Activated naive CD8-positive, alpha-beta T cell treated with anti-CD3 and anti-CD28 coated beads, Interleukin-2, amount 50 U/mL, for 24 hours (primary cell): Measurements from ENCODE around the gene LRRTM2.
"Not testable (repeated sequence)": the region's sequence is repeated elsewhere in the genome, so short reads cannot be mapped to it uniquely, and the experiment has no call there.

ENCODE experiments used
- ATAC-seq: fragments of 150-1000 bp; cut with Tn5 transposase; one replicate; pipeline ENCODE4 v1.10.0; 2021
- DNase-seq: peaks from one replicate; pipeline ENCODE4 v3.0.0; 2021
- H3K27ac Mint-ChIP-seq: one replicate; pipeline ENCODE4 v1.8.0; 2021; ENCODE audit warnings: mild to moderate bottlenecking, mixed read lengths
- H3K27me3 Mint-ChIP-seq: one replicate; pipeline ENCODE4 v1.8.0; 2021; ENCODE audit warnings: mixed read lengths
- H3K36me3 Mint-ChIP-seq: one replicate; pipeline ENCODE4 v1.8.0; 2021; ENCODE audit warnings: low read depth, mixed read lengths
- H3K4me1 Mint-ChIP-seq: one replicate; pipeline ENCODE4 v1.8.0; 2021; ENCODE audit warnings: mixed read lengths
- H3K4me3 Mint-ChIP-seq: one replicate; pipeline ENCODE4 v1.8.0; 2021; ENCODE audit warnings: mild to moderate bottlenecking, moderate library complexity, mixed read lengths
- H3K9me3 Mint-ChIP-seq: one replicate; pipeline ENCODE4 v1.8.0; 2021; ENCODE audit warnings: mixed read lengths

LRRTM2 gene, protein sequence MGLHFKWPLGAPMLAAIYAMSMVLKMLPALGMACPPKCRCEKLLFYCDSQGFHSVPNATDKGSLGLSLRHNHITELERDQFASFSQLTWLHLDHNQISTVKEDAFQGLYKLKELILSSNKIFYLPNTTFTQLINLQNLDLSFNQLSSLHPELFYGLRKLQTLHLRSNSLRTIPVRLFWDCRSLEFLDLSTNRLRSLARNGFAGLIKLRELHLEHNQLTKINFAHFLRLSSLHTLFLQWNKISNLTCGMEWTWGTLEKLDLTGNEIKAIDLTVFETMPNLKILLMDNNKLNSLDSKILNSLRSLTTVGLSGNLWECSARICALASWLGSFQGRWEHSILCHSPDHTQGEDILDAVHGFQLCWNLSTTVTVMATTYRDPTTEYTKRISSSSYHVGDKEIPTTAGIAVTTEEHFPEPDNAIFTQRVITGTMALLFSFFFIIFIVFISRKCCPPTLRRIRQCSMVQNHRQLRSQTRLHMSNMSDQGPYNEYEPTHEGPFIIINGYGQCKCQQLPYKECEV

GRCh38 chr5:138874771-138875551, at the start of gene LRRTM2:
Gene LRRTM2 (minus strand): TSS chr5:138875335. CDS start chr5:138874911, 424 bp downstream.
- ATAC-seq (no peak), DNase-seq (no peak)
- Mint-ChIP-seq H3K27me3 (peaks cover 24% of the 10 kb centered on the region), H3K36me3 (no peaks in the 10 kb centered on the region), H3K4me3 (no peak within 1 kb of the TSS), H3K27ac (no peak within 1 kb of the TSS), H3K9me3 (no peaks in the 10 kb centered on the region), H3K4me1 (peaks cover 14% of the 10 kb centered on the region)

- Mint-ChIP-seq H3K9me3 (no peaks in the 10 kb centered on the region), H3K4me3 (no peak overlapping the region), H3K27ac (no peak overlapping the region)
Measured at GRCh38 chr5:138922494-138922893, 47.4 kb upstream of the LRRTM2 start.

DNA sequence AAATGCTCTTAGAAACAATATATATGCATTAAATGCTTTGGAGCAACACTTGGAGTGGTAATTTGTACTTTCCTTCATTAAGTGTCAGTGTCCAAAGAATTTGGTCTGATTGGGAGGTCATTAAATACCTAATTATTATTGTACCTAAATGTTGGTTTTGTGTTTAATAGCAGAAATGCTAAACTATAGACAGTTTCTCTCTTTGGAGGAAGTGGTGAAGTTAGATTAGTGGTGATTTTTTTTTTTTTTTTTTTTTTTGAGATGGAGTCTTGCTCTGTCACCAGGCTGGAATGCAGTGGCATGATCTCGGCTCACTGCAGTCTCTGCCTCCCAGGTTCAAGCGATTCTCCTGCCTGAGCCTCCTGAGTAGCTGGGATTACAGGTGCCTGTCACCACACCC, 46.2 kb upstream of the LRRTM2 start:
- H3K36me3 Mint-ChIP-seq: peaks cover 15% of the 10 kb centered on the region
- H3K27me3 Mint-ChIP-seq, H3K4me3 Mint-ChIP-seq, H3K27ac Mint-ChIP-seq, DNase-seq, H3K9me3 Mint-ChIP-seq, ATAC-seq, H3K4me1 Mint-ChIP-seq: not testable (repeated sequence)

More at GRCh38 chr5:138922494-138922893, 47.4 kb upstream of the LRRTM2 start:
- Mint-ChIP-seq H3K4me1 (no peaks in the 10 kb centered on the region), H3K27me3 (no peaks in the 10 kb centered on the region), H3K36me3 (peaks cover 21% of the 10 kb centered on the region)
- ATAC-seq (no peak), DNase-seq (no peak)

DNA sequence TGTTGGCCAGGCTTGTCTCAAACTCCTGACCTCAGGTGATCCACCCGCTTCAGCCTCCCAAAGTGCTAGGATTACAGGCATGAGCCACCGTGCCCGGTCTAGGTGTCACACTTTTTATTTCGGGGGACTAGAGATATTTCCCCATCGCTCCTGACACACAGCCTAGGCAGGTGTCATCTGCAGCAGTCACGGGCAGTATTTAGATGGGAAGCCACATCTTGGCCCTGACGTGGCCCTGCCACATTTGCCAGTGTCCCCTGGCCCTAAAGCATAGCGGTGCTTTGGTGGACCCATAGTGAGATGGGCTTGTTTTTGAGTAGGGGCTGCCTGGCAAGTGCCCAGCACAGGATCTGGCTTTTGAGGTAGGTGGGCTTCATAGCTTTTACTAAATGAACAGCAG, 45.0 kb upstream of the LRRTM2 start:
- H3K27ac Mint-ChIP-seq: no peak overlapping the region
- H3K4me3 Mint-ChIP-seq: no peak overlapping the region
- H3K36me3 Mint-ChIP-seq: peaks cover 12% of the 10 kb centered on the region
- ATAC-seq (no peak), DNase-seq (no peak)
- H3K9me3 Mint-ChIP-seq: no peaks in the 10 kb centered on the region
- peaks cover 2% of the 10 kb centered on the region for H3K27me3 Mint-ChIP-seq
- no peaks in the 10 kb centered on the region for H3K4me1 Mint-ChIP-seq

DNA sequence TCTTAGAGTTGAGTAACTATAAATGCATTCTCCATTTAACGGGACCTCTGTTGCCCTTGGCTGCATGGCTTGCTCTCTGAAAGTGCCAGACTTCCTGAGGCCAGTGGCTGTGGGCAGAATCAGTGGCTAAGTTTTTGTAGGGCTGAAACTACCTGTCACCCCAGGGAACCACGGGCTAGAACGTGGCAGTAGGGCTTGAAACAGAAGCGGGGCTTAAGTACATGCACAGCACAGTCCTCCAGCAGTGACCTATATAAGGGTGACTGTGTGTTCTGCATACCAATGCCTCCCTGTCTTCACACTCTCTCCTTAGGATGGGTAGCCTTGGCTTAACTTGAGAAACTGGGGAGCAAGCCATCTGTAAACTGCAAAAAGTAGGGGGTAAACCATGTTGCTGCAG, 43.6 kb upstream of the LRRTM2 start:
- Mint-ChIP-seq H3K27ac (no peak overlapping the region), H3K27me3 (peaks cover 2% of the 10 kb centered on the region), H3K9me3 (no peaks in the 10 kb centered on the region), H3K4me1 (no peaks in the 10 kb centered on the region), H3K4me3 (no peak overlapping the region), H3K36me3 (peaks cover 12% of the 10 kb centered on the region)
- DNase-seq: no peak
- no peak for ATAC-seq

GRCh38 chr5:138914338-138914737, 39.2 kb upstream of the LRRTM2 start:
- Mint-ChIP-seq H3K9me3 (no peaks in the 10 kb centered on the region), H3K4me1 (no peaks in the 10 kb centered on the region), H3K4me3 (no peak overlapping the region), H3K27ac (no peak overlapping the region), H3K27me3 (peaks cover 2% of the 10 kb centered on the region), H3K36me3 (peaks cover 23% of the 10 kb centered on the region)
- ATAC-seq (no peak), DNase-seq (no peak)

DNA sequence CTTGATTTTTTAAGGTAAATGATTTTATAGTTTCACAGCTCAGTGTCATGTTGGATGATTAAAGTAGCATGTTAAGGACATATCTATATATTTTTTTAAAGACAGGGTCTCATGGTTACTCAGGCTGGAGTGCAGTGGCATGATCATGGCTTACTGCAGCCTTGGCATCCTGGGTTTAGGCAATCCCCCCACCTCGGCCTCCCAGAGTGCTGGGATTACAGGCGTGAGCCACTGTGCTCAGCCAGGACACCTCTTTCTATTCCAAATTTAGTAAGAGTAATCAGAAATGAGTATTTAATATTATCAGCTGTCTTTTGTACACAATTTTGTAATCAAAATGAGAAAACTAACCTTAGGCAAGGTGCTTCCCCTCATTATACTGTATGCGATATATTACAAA, 38.6 kb upstream of the LRRTM2 start:
- Mint-ChIP-seq H3K27ac (no peak overlapping the region), H3K4me3 (no peak overlapping the region), H3K27me3 (peaks cover 2% of the 10 kb centered on the region), H3K9me3 (no peaks in the 10 kb centered on the region), H3K4me1 (no peaks in the 10 kb centered on the region), H3K36me3 (peaks cover 23% of the 10 kb centered on the region)
- no peak for ATAC-seq
- no peak for DNase-seq

DNA sequence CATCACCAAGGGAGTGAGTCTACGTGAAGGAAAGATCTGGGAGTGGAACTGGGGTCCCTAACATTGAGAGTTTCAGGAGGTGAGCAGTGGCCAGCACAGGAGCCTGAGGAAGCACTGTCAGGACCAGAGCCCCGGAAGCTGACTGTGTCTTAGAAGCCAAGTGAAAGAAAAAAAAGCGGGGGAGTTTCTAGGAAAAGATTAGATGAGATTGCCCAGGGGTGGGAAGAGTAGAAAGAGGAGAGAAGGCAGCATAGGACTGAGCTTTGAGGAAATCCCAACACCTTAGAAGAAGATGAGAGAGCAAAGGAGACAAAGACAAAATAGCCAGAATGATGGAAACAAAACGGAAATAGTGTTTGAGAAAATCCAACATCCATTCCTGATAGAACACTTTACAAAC, 37.0 kb upstream of the LRRTM2 start:
- Mint-ChIP-seq H3K9me3 (no peaks in the 10 kb centered on the region), H3K27ac (no peak overlapping the region), H3K36me3 (peaks cover 23% of the 10 kb centered on the region), H3K27me3 (peaks cover 2% of the 10 kb centered on the region), H3K4me3 (no peak overlapping the region), H3K4me1 (no peaks in the 10 kb centered on the region)
- no peak for DNase-seq
- ATAC-seq: no peak

- H3K4me3 Mint-ChIP-seq: no peak overlapping the region
- H3K4me1 Mint-ChIP-seq: no peaks in the 10 kb centered on the region
- no peak for ATAC-seq
Measured at GRCh38 chr5:138911441-138911840, 36.3 kb upstream of the LRRTM2 start.

GRCh38 chr5:138910546-138911185, 35.5 kb upstream of the LRRTM2 start:
- Mint-ChIP-seq H3K4me3 (no peak overlapping the region), H3K27ac (no peak overlapping the region), H3K9me3 (no peaks in the 10 kb centered on the region), H3K27me3 (no peaks in the 10 kb centered on the region), H3K36me3 (peaks cover 29% of the 10 kb centered on the region), H3K4me1 (no peaks in the 10 kb centered on the region)
- ATAC-seq (no peak), DNase-seq (no peak)

More at GRCh38 chr5:138911441-138911840, 36.3 kb upstream of the LRRTM2 start:
- DNase-seq: no peak
- H3K27ac Mint-ChIP-seq: no peak overlapping the region
- no peaks in the 10 kb centered on the region for H3K9me3 Mint-ChIP-seq
- peaks cover 27% of the 10 kb centered on the region for H3K36me3 Mint-ChIP-seq
- peaks cover 2% of the 10 kb centered on the region for H3K27me3 Mint-ChIP-seq

- Mint-ChIP-seq H3K4me3 (no peak overlapping the region), H3K4me1 (no peaks in the 10 kb centered on the region), H3K27ac (no peak overlapping the region), H3K27me3 (no peaks in the 10 kb centered on the region), H3K9me3 (no peaks in the 10 kb centered on the region), H3K36me3 (peaks cover 32% of the 10 kb centered on the region)
- ATAC-seq: no peak
- no peak for DNase-seq
Measured at GRCh38 chr5:138909734-138910133, 34.6 kb upstream of the LRRTM2 start.

GRCh38 chr5:138905541-138905940, 30.4 kb upstream of the LRRTM2 start:
- Mint-ChIP-seq H3K4me3 (no peak overlapping the region), H3K9me3 (no peaks in the 10 kb centered on the region), H3K4me1 (peaks cover 12% of the 10 kb centered on the region), H3K27me3 (peaks cover 7% of the 10 kb centered on the region), H3K36me3 (peaks cover 46% of the 10 kb centered on the region), H3K27ac (no peak overlapping the region)
- DNase-seq: no peak
- no peak for ATAC-seq

- H3K4me3 Mint-ChIP-seq: no peak overlapping the region
- H3K27ac Mint-ChIP-seq: no peak overlapping the region
- H3K36me3 Mint-ChIP-seq: peaks cover 53% of the 10 kb centered on the region
- no peak for DNase-seq
- H3K27me3 Mint-ChIP-seq: peaks cover 7% of the 10 kb centered on the region
- ATAC-seq: no peak
- H3K4me1 Mint-ChIP-seq: peaks cover 35% of the 10 kb centered on the region
- peaks cover 12% of the 10 kb centered on the region for H3K9me3 Mint-ChIP-seq
Measured at GRCh38 chr5:138903130-138903775, 28.1 kb upstream of the LRRTM2 start.

- Mint-ChIP-seq H3K9me3 (peaks cover 12% of the 10 kb centered on the region), H3K4me3 (no peak overlapping the region), H3K36me3 (peaks cover 53% of the 10 kb centered on the region), H3K4me1 (peaks cover 37% of the 10 kb centered on the region), H3K27me3 (peaks cover 7% of the 10 kb centered on the region), H3K27ac (no peak overlapping the region)
- no peak for ATAC-seq
- no peak for DNase-seq
Measured at GRCh38 chr5:138901716-138902115, 26.6 kb upstream of the LRRTM2 start.
